Spleen (tissue), 7 donors: ENCODE results near the gene PDK2.

Source experiments
- POLR2A ChIP-seq, 3 donors: fragments of 450-650 bp; IDR thresholded peaks; one replicate each; pipeline ENCODE4 v1.5.1; 2017; ENCODE audit warnings: antibody characterized with exemption in 3 of 3, mild to moderate bottlenecking in 1 of 3
- TF ChIP-seq, protein P1 (sequence below), 11 experiments: fragments of 200-600 bp in 7 of 11; fragments of 450-650 bp in 4 of 11; sonication (generic) in 4 of 11; IDR thresholded peaks in 8 of 11; conservative IDR thresholded peaks in 3 of 11; 1 replicate in 7 of 11; 2 replicates in 4 of 11; pipeline versions ENCODE4 v1.4.0 to v1.8.0; 2016 to 2021; ENCODE audit warnings: antibody characterized with exemption in 11 of 11, inconsistent platforms in 4 of 11, mild to moderate bottlenecking in 1 of 11
- donor health status: DM: no; HTN: no; CAD: no; lungs with moderate emphysema.
- donor health status: DM: no; HTN: no; CAD: no.
- donor health status: DM: no; HTN: no; CAD: no.

DNA sequence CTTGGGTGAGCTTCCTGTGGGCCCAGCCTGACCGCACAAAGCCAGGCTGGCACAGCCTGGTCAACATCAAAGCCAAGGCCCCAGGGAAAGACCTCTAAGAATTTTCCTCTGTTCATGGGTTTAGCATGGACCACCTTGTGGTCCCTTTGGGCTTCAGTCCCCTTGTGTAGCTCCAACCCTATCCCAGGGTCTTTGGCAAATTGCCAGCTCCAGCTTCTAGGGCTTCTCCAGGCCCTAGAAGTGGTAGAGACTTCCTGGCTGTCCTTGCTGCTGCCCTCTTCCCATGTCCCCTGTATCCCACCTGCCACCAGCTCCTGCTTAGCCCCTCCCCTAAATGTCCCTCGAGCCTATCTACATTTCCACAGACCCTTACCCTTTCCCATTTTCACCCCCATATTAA, 49.0 kb upstream of the PDK2 start:
- no peak for TF ChIP-seq POLR2A (IDR thresholded peaks at IDR 0.05)
- TF ChIP-seq, protein P1, sequence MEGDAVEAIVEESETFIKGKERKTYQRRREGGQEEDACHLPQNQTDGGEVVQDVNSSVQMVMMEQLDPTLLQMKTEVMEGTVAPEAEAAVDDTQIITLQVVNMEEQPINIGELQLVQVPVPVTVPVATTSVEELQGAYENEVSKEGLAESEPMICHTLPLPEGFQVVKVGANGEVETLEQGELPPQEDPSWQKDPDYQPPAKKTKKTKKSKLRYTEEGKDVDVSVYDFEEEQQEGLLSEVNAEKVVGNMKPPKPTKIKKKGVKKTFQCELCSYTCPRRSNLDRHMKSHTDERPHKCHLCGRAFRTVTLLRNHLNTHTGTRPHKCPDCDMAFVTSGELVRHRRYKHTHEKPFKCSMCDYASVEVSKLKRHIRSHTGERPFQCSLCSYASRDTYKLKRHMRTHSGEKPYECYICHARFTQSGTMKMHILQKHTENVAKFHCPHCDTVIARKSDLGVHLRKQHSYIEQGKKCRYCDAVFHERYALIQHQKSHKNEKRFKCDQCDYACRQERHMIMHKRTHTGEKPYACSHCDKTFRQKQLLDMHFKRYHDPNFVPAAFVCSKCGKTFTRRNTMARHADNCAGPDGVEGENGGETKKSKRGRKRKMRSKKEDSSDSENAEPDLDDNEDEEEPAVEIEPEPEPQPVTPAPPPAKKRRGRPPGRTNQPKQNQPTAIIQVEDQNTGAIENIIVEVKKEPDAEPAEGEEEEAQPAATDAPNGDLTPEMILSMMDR (IDR thresholded peaks at IDR 0.05 in 8 of 11, conservative IDR thresholded peaks at IDR 0.05 in 3 of 11): no peak
